ENCODE measurements around the gene CXXC5. TPM values are rescaled to one million over a fixed set of nuclear protein-coding genes. Genes with fewer than 3 reads are reported as not detected.
"Not testable (repeated sequence)": the region's sequence is repeated elsewhere in the genome, so short reads cannot be mapped to it uniquely, and the experiment has no call there.

CXXC5 gene
- total RNA-seq, 1 donor from 2014 or later, result 41.9 TPM

- Histone ChIP-seq H3K9me3 (peaks cover 0 to 10% of the 10 kb centered on the region in 2 donors), H3K4me1 (no peaks in the 10 kb centered on the region), H3K4me3 (no peak overlapping the region), H3K36me3 (no peaks in the 10 kb centered on the region), H3K27ac (no peak overlapping the region), H3K27me3 (no peaks in the 10 kb centered on the region)
- intact Hi-C loops (cut with DNase I), result no loop called here
- TF ChIP-seq CTCF (IDR thresholded peaks at IDR 0.05), result no peak
- DNase-seq (ENCODE audit: low spot score in 2 of 2), result no peak
These were observed 69.1 kb downstream of the CXXC5 start for GRCh38 chr5:139717221-139717620.

- H3K27ac ChIP-seq; DNase-seq (ENCODE audit: low spot score in 2 of 2); intact Hi-C loops (cut with DNase I); H3K4me1 ChIP-seq; H3K4me3 ChIP-seq; H3K36me3 ChIP-seq; H3K27me3 ChIP-seq: not testable (repeated sequence)
- H3K9me3 ChIP-seq, result peaks cover 0 to 10% of the 10 kb centered on the region in 2 donors
These were observed 70.3 kb downstream of the CXXC5 start for GRCh38 chr5:139718403-139718802.

- H3K27me3 ChIP-seq; H3K4me1 ChIP-seq; H3K27ac ChIP-seq; H3K36me3 ChIP-seq; DNase-seq (ENCODE audit: low spot score in 2 of 2); H3K4me3 ChIP-seq; intact Hi-C loops (cut with DNase I): not testable (repeated sequence)
- peaks cover 0 to 10% of the 10 kb centered on the region in 2 donors for H3K9me3 ChIP-seq
These were observed 71.8 kb downstream of the CXXC5 start for GRCh38 chr5:139719970-139720369.

GRCh38 chr5:139723986-139724587 is 75.9 kb downstream of the CXXC5 start:
- no peak for DNase-seq (ENCODE audit: low spot score in 2 of 2)
- no peak overlapping the region for H3K4me3 ChIP-seq
- no peak overlapping the region for H3K27ac ChIP-seq
- intact Hi-C loops (cut with DNase I), result no loop called here
- H3K9me3 ChIP-seq, result no peaks in the 10 kb centered on the region
- TF ChIP-seq CTCF (IDR thresholded peaks at IDR 0.05), result no peak
- H3K36me3 ChIP-seq, result no peaks in the 10 kb centered on the region
- no peaks in the 10 kb centered on the region for H3K27me3 ChIP-seq
- H3K4me1 ChIP-seq, result peaks cover 0 to 5% of the 10 kb centered on the region in 2 donors

- Histone ChIP-seq H3K27me3 (no peaks in the 10 kb centered on the region), H3K4me3 (no peak overlapping the region), H3K27ac (no peak overlapping the region), H3K9me3 (no peaks in the 10 kb centered on the region), H3K36me3 (no peaks in the 10 kb centered on the region), H3K4me1 (peaks cover 0 to 5% of the 10 kb centered on the region in 2 donors)
- no peak for DNase-seq (ENCODE audit: low spot score in 2 of 2)
- intact Hi-C loops (cut with DNase I), result no loop called here
- TF ChIP-seq CTCF (IDR thresholded peaks at IDR 0.05), result no peak
These were observed 77.1 kb downstream of the CXXC5 start for GRCh38 chr5:139725073-139725830.

GRCh38 chr5:139726248-139726647 is 78.1 kb downstream of the CXXC5 start:
- no peaks in the 10 kb centered on the region for H3K36me3 ChIP-seq
- DNase-seq (ENCODE audit: low spot score in 2 of 2), result no peak
- H3K27me3 ChIP-seq, result no peaks in the 10 kb centered on the region
- no peak for TF ChIP-seq CTCF (IDR thresholded peaks at IDR 0.05)
- H3K4me3 ChIP-seq, result no peak overlapping the region
- peaks cover 0 to 5% of the 10 kb centered on the region in 2 donors for H3K4me1 ChIP-seq
- intact Hi-C loops (cut with DNase I), result no loop called here
- H3K9me3 ChIP-seq, result no peaks in the 10 kb centered on the region
- H3K27ac ChIP-seq, result no peak overlapping the region

GRCh38 chr5:139727615-139728014 is 79.5 kb downstream of the CXXC5 start:
- H3K27me3 ChIP-seq; H3K4me1 ChIP-seq; intact Hi-C loops (cut with DNase I): not testable (repeated sequence)

More at GRCh38 chr5:139727615-139728014, 79.5 kb downstream of the CXXC5 start:
- H3K4me3 ChIP-seq; H3K36me3 ChIP-seq; H3K9me3 ChIP-seq; DNase-seq (ENCODE audit: low spot score in 2 of 2); H3K27ac ChIP-seq: not testable (repeated sequence)

All from ascending aorta (tissue), 2 donors.